ENCODE measurements around the gene NINJ2.

GRCh38 chr12:664075-664778 lies 982 bp upstream of the NINJ2 start:
- TF ChIP-seq CTCF (IDR thresholded peaks at IDR 0.05; ENCODE audit: low read depth, low read length) = no peak
- no peak for TF ChIP-seq POLR2A (IDR thresholded peaks at IDR 0.05; ENCODE audit: extremely low read depth, insufficient read length)
- TF ChIP-seq MAX (IDR thresholded peaks at IDR 0.05; ENCODE audit: low read depth, low read length) = no peak
- TF ChIP-seq MYC (IDR thresholded peaks at IDR 0.05; ENCODE audit: low read depth, low read length) = no peak
